Neural cell (in vitro differentiated cells): ENCODE measurements around the gene RCVRN. TPM values are rescaled to one million over a fixed set of nuclear protein-coding genes. Genes with fewer than 3 reads are reported as not detected.

ENCODE experiments used
- H2AFZ ChIP-seq: fragments of 200-600, 300-800 bp; sonication (generic), shearing (Covaris generic); 2 replicates; pipeline ENCODE4 v1.6.0; 2014; ENCODE audit warnings: low read depth, mild to moderate bottlenecking, antibody characterized with exemption, low read length, moderate library complexity
- H3F3A ChIP-seq: fragments of 200-600 bp; shearing (Covaris generic); 2 replicates; pipeline ENCODE4 v1.6.1; 2016; ENCODE audit warnings: mild to moderate bottlenecking, moderate library complexity, mixed read lengths, antibody characterized with exemption, low read length; ENCODE audit not compliant: insufficient read depth, poor library complexity, severe bottlenecking
- H3K27ac ChIP-seq: fragments of 200-600, 300-800 bp; sonication (generic), shearing (Covaris generic); 2 replicates; pipeline ENCODE4 v1.5.1; 2014; ENCODE audit warnings: mild to moderate bottlenecking, low read length, moderate library complexity
- H3K27me3 ChIP-seq: fragments of 300-800, 200-600 bp; sonication (generic), shearing (Covaris generic); 2 replicates; pipeline ENCODE4 v1.6.0; 2014; ENCODE audit warnings: mild to moderate bottlenecking, low read depth, low read length, moderate library complexity; ENCODE audit not compliant: insufficient read depth
- H3K36me3 ChIP-seq: fragments of 300-800, 200-600 bp; sonication (generic), shearing (Covaris generic); 2 replicates; pipeline ENCODE4 v1.5.1; 2014; ENCODE audit warnings: mild to moderate bottlenecking, antibody characterized with exemption, low read length, moderate library complexity; ENCODE audit not compliant: insufficient read depth
- H3K4me2 ChIP-seq: fragments of 300-800, 200-600 bp; sonication (generic), shearing (Covaris generic); 2 replicates; pipeline ENCODE4 v1.6.0; 2014; ENCODE audit warnings: mild to moderate bottlenecking, low read length
- H3K4me3 ChIP-seq: fragments of 300-800, 200-600 bp; sonication (generic), shearing (Covaris generic); 2 replicates; pipeline ENCODE4 v1.5.1; 2014; ENCODE audit warnings: mild to moderate bottlenecking, low read length, moderate library complexity
- H3K79me2 ChIP-seq: fragments of 200-600 bp; shearing (Covaris generic); replicated peaks from 2 replicates; pipeline ENCODE4 v1.6.0; 2014; ENCODE audit warnings: mild to moderate bottlenecking, low read length, moderate library complexity; ENCODE audit not compliant: insufficient read depth
- H3K9ac ChIP-seq: fragments of 300-800, 200-600 bp; sonication (generic), shearing (Covaris generic); 2 replicates; pipeline ENCODE4 v1.6.1; 2016; ENCODE audit warnings: mild to moderate bottlenecking, low read length, mixed read lengths
- H3K9me2 ChIP-seq: fragments of 200-600 bp; shearing (Covaris generic); 2 replicates; pipeline ENCODE4 v1.6.1; 2016; ENCODE audit warnings: mild to moderate bottlenecking, low read length, mixed read lengths; ENCODE audit not compliant: insufficient read depth
- H3K9me3 ChIP-seq: fragments of 200-600, 300-800 bp; sonication (generic), shearing (Covaris generic); 2 replicates; pipeline ENCODE4 v1.6.1; 2016; ENCODE audit warnings: mild to moderate bottlenecking, mixed run types, low read length, moderate library complexity, mixed read lengths
- H4K20me1 ChIP-seq: fragments of 200-600 bp; shearing (Covaris generic); 2 replicates; pipeline ENCODE4 v1.6.1; 2016; ENCODE audit warnings: mild to moderate bottlenecking, mixed run types; ENCODE audit not compliant: insufficient read depth
- EP300 ChIP-seq: fragments of 450-650 bp; conservative IDR thresholded peaks from 2 replicates; pipeline ENCODE4 v1.6.1; 2014; ENCODE audit warnings: antibody characterized with exemption, mild to moderate bottlenecking, moderate library complexity; ENCODE audit not compliant: poor library complexity, severe bottlenecking
- EZH2 ChIP-seq: fragments of 200-600, 300-800 bp; shearing (Covaris generic), sonication (generic); IDR thresholded peaks from 2 replicates; pipeline ENCODE4 v1.6.1; 2014; ENCODE audit warnings: antibody characterized with exemption, low read length, borderline replicate concordance, mild to moderate bottlenecking; ENCODE audit not compliant: insufficient read depth, poor library complexity, severe bottlenecking
- MXI1 ChIP-seq: fragments of 450-650 bp; conservative IDR thresholded peaks from 2 replicates; pipeline ENCODE4 v1.6.1; 2014; ENCODE audit warnings: antibody characterized with exemption, mild to moderate bottlenecking; ENCODE audit not compliant: poor library complexity, severe bottlenecking
- POLR2AphosphoS5 ChIP-seq: IDR thresholded peaks from 2 replicates; pipeline ENCODE4 v1.6.1; 2012
- RAD21 ChIP-seq: fragments of 450-650 bp; conservative IDR thresholded peaks from 2 replicates; pipeline ENCODE4 v1.6.1; 2014; ENCODE audit warnings: antibody characterized with exemption, mild to moderate bottlenecking, moderate library complexity
- SMC3 ChIP-seq: fragments of 450-650 bp; conservative IDR thresholded peaks from 2 replicates; pipeline ENCODE4 v1.6.1; 2014; ENCODE audit warnings: antibody characterized with exemption, mild to moderate bottlenecking, moderate library complexity; ENCODE audit not compliant: poor library complexity
- TAF1 ChIP-seq: IDR thresholded peaks from 2 replicates; pipeline ENCODE4 v1.6.1; 2012; ENCODE audit warnings: low read depth
- polyA plus RNA-seq: library from polyadenylated mRNA; depleted of rRNA; stranded (reverse); fragments of >200 nt; gene quantifications from 2 replicates; pipeline ENCODE4 v1.2.3, GENCODE V29; 2014
- TF ChIP-seq, protein P1 (sequence below): IDR thresholded peaks from 2 replicates; pipeline ENCODE4 v1.6.1; 2012; ENCODE audit warnings: borderline replicate concordance
- TF ChIP-seq, protein P2 (sequence below): fragments of 450-650 bp; IDR thresholded peaks from 2 replicates; pipeline ENCODE4 v1.5.1; 2014; ENCODE audit warnings: antibody characterized with exemption, mild to moderate bottlenecking, moderate library complexity; ENCODE audit not compliant: poor library complexity, severe bottlenecking

Gene RCVRN
- polyA plus RNA-seq, 1 donor from 2014 or later = 1.1 TPM

DNA sequence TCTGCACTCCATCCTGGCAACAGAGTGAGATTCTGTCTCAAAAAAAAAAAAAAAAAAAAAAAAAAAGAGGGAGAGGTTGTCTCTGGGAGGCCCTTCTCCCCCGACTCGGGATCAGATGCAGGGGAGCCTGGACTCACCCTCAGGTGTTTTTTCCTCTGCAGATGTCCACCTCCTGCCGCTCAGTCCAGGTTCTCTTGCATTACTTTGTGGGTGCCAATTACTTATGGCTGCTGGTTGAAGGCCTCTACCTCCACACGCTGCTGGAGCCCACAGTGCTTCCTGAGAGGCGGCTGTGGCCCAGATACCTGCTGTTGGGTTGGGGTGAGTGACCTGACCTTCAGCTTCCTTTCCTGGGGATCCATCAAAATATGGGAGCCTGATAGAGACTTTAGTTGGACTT lies 45.3 kb downstream of the RCVRN start:
- Histone ChIP-seq H3K79me2 (no peaks in the 10 kb centered on the region), H3K36me3 (no peaks in the 10 kb centered on the region), H3K4me2 (no peak overlapping the region), H4K20me1 (no peaks in the 10 kb centered on the region), H3K27me3 (no peaks in the 10 kb centered on the region), H3K9me2 (no peaks in the 10 kb centered on the region), H2AFZ (no peak overlapping the region), H3K27ac (no peak overlapping the region), H3K4me3 (no peak overlapping the region), H3F3A (no peaks in the 10 kb centered on the region), H3K9ac (no peak overlapping the region), H3K9me3 (no peaks in the 10 kb centered on the region)
- no peak for TF ChIP-seq SMC3

DNA sequence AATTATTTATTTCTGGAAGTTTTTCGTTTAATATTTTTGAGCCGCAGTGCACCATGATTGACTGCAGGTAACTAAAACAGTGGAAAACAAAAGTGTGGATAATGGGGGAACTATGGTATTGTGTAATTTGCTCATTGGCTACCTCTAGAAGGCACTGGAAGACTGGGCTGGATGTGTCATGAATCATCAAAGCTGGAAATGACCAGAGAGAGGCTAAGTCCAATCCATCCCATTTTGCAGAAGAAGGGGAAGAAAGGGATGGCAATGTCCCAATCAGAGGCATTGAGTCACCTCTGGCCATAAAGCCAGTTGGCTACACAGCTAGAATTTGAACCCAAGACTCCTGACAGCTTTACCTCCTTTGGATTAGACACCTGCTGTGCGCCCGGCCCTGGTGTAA lies 50.0 kb downstream of the RCVRN start:
- H3K27me3 ChIP-seq = no peaks in the 10 kb centered on the region
- no peak overlapping the region for H3K4me3 ChIP-seq
- TF ChIP-seq, protein P1, sequence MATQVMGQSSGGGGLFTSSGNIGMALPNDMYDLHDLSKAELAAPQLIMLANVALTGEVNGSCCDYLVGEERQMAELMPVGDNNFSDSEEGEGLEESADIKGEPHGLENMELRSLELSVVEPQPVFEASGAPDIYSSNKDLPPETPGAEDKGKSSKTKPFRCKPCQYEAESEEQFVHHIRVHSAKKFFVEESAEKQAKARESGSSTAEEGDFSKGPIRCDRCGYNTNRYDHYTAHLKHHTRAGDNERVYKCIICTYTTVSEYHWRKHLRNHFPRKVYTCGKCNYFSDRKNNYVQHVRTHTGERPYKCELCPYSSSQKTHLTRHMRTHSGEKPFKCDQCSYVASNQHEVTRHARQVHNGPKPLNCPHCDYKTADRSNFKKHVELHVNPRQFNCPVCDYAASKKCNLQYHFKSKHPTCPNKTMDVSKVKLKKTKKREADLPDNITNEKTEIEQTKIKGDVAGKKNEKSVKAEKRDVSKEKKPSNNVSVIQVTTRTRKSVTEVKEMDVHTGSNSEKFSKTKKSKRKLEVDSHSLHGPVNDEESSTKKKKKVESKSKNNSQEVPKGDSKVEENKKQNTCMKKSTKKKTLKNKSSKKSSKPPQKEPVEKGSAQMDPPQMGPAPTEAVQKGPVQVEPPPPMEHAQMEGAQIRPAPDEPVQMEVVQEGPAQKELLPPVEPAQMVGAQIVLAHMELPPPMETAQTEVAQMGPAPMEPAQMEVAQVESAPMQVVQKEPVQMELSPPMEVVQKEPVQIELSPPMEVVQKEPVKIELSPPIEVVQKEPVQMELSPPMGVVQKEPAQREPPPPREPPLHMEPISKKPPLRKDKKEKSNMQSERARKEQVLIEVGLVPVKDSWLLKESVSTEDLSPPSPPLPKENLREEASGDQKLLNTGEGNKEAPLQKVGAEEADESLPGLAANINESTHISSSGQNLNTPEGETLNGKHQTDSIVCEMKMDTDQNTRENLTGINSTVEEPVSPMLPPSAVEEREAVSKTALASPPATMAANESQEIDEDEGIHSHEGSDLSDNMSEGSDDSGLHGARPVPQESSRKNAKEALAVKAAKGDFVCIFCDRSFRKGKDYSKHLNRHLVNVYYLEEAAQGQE = no peak
- TF ChIP-seq POLR2AphosphoS5 (no peak), EP300 (no peak), SMC3 (no peak), RAD21 (no peak), EZH2 (no peak), TAF1 (no peak), MXI1 (no peak)
- TF ChIP-seq, protein P2, sequence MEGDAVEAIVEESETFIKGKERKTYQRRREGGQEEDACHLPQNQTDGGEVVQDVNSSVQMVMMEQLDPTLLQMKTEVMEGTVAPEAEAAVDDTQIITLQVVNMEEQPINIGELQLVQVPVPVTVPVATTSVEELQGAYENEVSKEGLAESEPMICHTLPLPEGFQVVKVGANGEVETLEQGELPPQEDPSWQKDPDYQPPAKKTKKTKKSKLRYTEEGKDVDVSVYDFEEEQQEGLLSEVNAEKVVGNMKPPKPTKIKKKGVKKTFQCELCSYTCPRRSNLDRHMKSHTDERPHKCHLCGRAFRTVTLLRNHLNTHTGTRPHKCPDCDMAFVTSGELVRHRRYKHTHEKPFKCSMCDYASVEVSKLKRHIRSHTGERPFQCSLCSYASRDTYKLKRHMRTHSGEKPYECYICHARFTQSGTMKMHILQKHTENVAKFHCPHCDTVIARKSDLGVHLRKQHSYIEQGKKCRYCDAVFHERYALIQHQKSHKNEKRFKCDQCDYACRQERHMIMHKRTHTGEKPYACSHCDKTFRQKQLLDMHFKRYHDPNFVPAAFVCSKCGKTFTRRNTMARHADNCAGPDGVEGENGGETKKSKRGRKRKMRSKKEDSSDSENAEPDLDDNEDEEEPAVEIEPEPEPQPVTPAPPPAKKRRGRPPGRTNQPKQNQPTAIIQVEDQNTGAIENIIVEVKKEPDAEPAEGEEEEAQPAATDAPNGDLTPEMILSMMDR = no peak
- no peaks in the 10 kb centered on the region for H3K9me2 ChIP-seq
- no peaks in the 10 kb centered on the region for H3F3A ChIP-seq
- no peaks in the 10 kb centered on the region for H3K79me2 ChIP-seq
- no peak overlapping the region for H3K4me2 ChIP-seq
- H3K9me3 ChIP-seq = no peaks in the 10 kb centered on the region
- no peaks in the 10 kb centered on the region for H3K36me3 ChIP-seq
- H2AFZ ChIP-seq = no peak overlapping the region
- no peak overlapping the region for H3K9ac ChIP-seq
- no peaks in the 10 kb centered on the region for H4K20me1 ChIP-seq
- H3K27ac ChIP-seq = no peak overlapping the region

DNA sequence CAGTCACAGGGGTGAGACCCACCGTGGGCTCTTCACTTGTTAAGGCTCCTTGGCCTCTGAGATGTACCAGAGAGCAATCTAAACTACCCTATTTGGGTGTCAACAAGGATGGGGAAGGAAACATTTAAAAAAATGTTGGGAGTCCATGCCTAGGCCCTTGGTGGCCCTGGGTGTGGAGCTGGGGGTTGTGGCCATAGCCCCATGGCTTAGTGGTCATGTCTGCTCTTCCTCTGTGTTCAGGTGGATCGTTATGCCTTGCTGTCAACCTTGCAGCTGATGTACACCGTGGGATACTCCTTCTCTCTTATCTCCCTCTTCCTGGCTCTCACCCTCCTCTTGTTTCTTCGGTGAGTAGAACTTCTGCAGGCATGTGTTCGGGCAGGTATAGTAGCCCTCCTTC lies 50.8 kb downstream of the RCVRN start:
- Histone ChIP-seq H4K20me1 (no peaks in the 10 kb centered on the region), H3K36me3 (no peaks in the 10 kb centered on the region), H3K79me2 (no peaks in the 10 kb centered on the region), H2AFZ (no peak overlapping the region), H3K27me3 (no peaks in the 10 kb centered on the region), H3K4me2 (no peak overlapping the region), H3K27ac (no peak overlapping the region), H3K9me3 (no peaks in the 10 kb centered on the region), H3K9ac (no peak overlapping the region), H3K9me2 (no peaks in the 10 kb centered on the region), H3K4me3 (no peak overlapping the region), H3F3A (no peaks in the 10 kb centered on the region)
- TF ChIP-seq MXI1 (no peak), EZH2 (no peak), EP300 (no peak), TAF1 (no peak), POLR2AphosphoS5 (no peak), RAD21 (no peak)
- TF ChIP-seq, protein P1 = no peak
